ENCODE results near the gene NCDN.

Gene NCDN

DNA sequence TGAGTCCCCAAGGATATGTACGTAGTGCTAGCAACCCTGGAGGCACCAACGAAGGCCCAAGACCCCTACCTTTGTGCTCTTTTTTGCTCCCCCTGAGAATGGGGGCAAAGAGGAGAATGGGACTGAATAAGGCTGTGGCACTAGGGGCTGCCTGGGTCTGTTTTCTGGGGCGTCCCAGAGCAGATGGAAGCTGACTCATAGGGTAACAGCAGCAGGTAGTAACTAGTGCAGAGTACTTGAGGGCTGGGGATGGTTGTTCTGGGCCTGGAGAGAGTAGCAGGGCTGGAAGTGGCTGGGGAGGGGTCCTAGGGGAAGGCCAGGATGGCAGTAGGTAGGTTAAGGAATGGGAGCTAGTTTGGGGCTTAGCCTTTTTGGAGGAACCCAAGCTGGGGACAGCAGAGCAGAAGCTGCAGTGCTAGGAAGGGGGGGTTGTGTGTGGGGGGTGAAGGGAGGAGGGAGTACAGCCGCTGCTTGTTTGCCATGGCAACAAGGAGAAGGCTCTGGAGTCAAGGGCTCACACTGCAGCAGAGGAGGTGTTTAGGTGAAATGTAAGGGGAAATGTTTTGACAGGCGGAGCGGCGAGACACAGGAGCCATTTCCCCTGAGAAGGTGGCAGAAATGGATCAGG lies 1.8 kb downstream of the NCDN start:
- H3K27me3 ChIP-seq (ENCODE audit: control insufficient read depth in 3 of 3, insufficient read depth in 3 of 3, low read depth in 1 of 3, low read length in 3 of 3) = no peaks in the 10 kb centered on the region
- H3K4me2 ChIP-seq (ENCODE audit: insufficient read depth, low read length, poor library complexity, severe bottlenecking) = no peak overlapping the region
- no peak overlapping the region for H3K14ac ChIP-seq (ENCODE audit: low read length)
- H2BK5ac ChIP-seq (ENCODE audit: low read length) = no peak overlapping the region
- no peak overlapping the region for H2AK5ac ChIP-seq (ENCODE audit: low read depth, low read length)
- H3K9me3 ChIP-seq (replicated peaks in 1 of 2; ENCODE audit: control insufficient read depth in 2 of 2, insufficient read depth in 1 of 2, low read depth in 1 of 2, low read length in 2 of 2) = no peaks in the 10 kb centered on the region
- peaks cover 18 to 43% of the 10 kb centered on the region in 2 donors for H3K36me3 ChIP-seq (replicated peaks in 1 of 2; ENCODE audit: control insufficient read depth in 2 of 2, insufficient read depth in 2 of 2, low read length in 2 of 2)
- H3K9ac ChIP-seq (ENCODE audit: low read depth, low read length, poor library complexity) = no peak overlapping the region
- DNase-seq (ENCODE audit: low spot score) = no peak
- no peak overlapping the region for H3K4ac ChIP-seq (ENCODE audit: low read length)
- H3K18ac ChIP-seq (ENCODE audit: low read length) = no peak overlapping the region
- H4K91ac ChIP-seq (ENCODE audit: low read depth, low read length, poor library complexity) = no peak overlapping the region
- H4K8ac ChIP-seq (ENCODE audit: low read depth, low read length) = no peak overlapping the region
- no CpG with 5 or more reads among the region's 7 CpGs for WGBS, 2 donors (ENCODE audit: extremely low coverage in 2 of 2, insufficient read length in 2 of 2, insufficient replicate concordance in 1 of 2)
- no peak overlapping the region for H2BK15ac ChIP-seq (ENCODE audit: low read length)
- H3K4me1 ChIP-seq (ENCODE audit: control insufficient read depth in 2 of 2, insufficient read depth in 1 of 2, low read depth in 1 of 2, low read length in 2 of 2) = peaks cover 11 to 27% of the 10 kb centered on the region in 2 donors
- H3K4me3 ChIP-seq (ENCODE audit: low read length in 2 of 2) = no peak overlapping the region
- peaks cover 5% of the 10 kb centered on the region for H3K79me1 ChIP-seq (ENCODE audit: low read depth, low read length)
- H3K27ac ChIP-seq (replicated peaks; ENCODE audit: low read length) = no peak overlapping the region
- no peak overlapping the region for H2BK120ac ChIP-seq (ENCODE audit: low read depth, low read length)
- no peak overlapping the region for H2BK12ac ChIP-seq (ENCODE audit: low read length)
- no peak overlapping the region for H2AFZ ChIP-seq (ENCODE audit: low read length)
- no peak overlapping the region for H3K23ac ChIP-seq (ENCODE audit: low read depth, low read length, poor library complexity)

DNA sequence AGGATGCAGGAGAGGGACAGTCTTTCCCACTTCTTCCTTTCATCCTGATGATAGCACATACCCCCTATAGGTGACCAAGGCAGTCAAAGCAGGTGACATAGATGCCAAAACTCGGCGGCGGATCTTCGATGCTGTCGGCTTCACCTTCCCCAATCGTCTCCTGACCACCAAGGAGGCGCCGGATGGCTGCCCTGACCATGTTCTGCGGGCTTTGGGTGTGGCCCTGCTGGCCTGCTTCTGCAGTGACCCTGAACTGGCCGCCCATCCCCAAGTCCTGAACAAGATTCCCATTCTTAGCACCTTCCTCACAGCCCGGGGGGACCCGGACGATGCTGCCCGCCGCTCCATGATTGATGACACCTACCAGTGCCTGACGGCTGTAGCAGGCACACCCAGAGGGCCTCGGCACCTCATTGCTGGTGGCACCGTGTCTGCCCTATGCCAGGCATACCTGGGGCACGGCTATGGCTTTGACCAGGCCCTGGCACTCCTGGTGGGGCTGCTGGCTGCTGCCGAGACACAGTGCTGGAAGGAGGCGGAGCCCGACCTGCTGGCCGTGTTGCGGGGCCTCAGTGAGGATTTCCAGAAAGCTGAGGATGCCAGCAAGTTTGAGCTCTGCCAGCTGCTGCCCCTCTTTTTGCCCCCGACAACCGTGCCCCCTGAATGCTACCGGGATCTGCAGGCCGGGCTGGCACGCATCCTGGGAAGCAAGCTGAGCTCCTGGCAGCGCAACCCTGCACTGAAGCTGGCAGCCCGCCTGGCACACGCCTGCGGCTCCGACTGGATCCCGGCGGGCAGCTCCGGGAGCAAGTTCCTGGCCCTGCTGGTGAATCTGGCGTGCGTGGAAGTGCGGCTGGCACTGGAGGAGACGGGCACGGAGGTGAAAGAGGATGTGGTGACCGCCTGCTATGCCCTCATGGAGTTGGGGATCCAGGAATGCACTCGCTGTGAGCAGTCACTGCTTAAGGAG lies 2.9 kb downstream of the NCDN start:
- no peak overlapping the region for H4K91ac ChIP-seq (ENCODE audit: low read depth, low read length, poor library complexity)
- H3K23ac ChIP-seq (ENCODE audit: low read depth, low read length, poor library complexity) = peak overlapping the region; percentile 12
- H4K8ac ChIP-seq (ENCODE audit: low read depth, low read length) = no peak overlapping the region
- H2AK5ac ChIP-seq (ENCODE audit: low read depth, low read length) = no peak overlapping the region
- H2AFZ ChIP-seq (ENCODE audit: low read length) = no peak overlapping the region
- H2BK5ac ChIP-seq (ENCODE audit: low read length) = no peak overlapping the region
- H2BK15ac ChIP-seq (ENCODE audit: low read length) = no peak overlapping the region
- peaks cover 11 to 22% of the 10 kb centered on the region in 2 donors for H3K4me1 ChIP-seq (ENCODE audit: control insufficient read depth in 2 of 2, insufficient read depth in 1 of 2, low read depth in 1 of 2, low read length in 2 of 2)
- H3K36me3 ChIP-seq (replicated peaks in 1 of 2; ENCODE audit: control insufficient read depth in 2 of 2, insufficient read depth in 2 of 2, low read length in 2 of 2) = peaks cover 21 to 49% of the 10 kb centered on the region in 2 donors
- H3K27me3 ChIP-seq (ENCODE audit: control insufficient read depth in 3 of 3, insufficient read depth in 3 of 3, low read depth in 1 of 3, low read length in 3 of 3) = no peaks in the 10 kb centered on the region
- no peak overlapping the region for H3K18ac ChIP-seq (ENCODE audit: low read length)
- H3K9me3 ChIP-seq (replicated peaks in 1 of 2; ENCODE audit: control insufficient read depth in 2 of 2, insufficient read depth in 1 of 2, low read depth in 1 of 2, low read length in 2 of 2) = no peaks in the 10 kb centered on the region
- H3K4me2 ChIP-seq (ENCODE audit: insufficient read depth, low read length, poor library complexity, severe bottlenecking) = peak overlapping the region; percentile 3
- no CpG with 5 or more reads among the region's 44 CpGs for WGBS, 2 donors (ENCODE audit: extremely low coverage in 2 of 2, insufficient read length in 2 of 2, insufficient replicate concordance in 1 of 2)
- H3K4me3 ChIP-seq (ENCODE audit: low read length in 2 of 2) = no peak overlapping the region
- H3K9ac ChIP-seq (ENCODE audit: low read depth, low read length, poor library complexity) = no peak overlapping the region
- H3K14ac ChIP-seq (ENCODE audit: low read length) = no peak overlapping the region
- no peak overlapping the region for H2BK120ac ChIP-seq (ENCODE audit: low read depth, low read length)
- no peak overlapping the region for H3K4ac ChIP-seq (ENCODE audit: low read length)
- H3K27ac ChIP-seq (replicated peaks; ENCODE audit: low read length) = no peak overlapping the region
- no peak for DNase-seq (ENCODE audit: low spot score)
- no peak overlapping the region for H2BK12ac ChIP-seq (ENCODE audit: low read length)
- H3K79me1 ChIP-seq (ENCODE audit: low read depth, low read length) = peaks cover 2% of the 10 kb centered on the region

DNA sequence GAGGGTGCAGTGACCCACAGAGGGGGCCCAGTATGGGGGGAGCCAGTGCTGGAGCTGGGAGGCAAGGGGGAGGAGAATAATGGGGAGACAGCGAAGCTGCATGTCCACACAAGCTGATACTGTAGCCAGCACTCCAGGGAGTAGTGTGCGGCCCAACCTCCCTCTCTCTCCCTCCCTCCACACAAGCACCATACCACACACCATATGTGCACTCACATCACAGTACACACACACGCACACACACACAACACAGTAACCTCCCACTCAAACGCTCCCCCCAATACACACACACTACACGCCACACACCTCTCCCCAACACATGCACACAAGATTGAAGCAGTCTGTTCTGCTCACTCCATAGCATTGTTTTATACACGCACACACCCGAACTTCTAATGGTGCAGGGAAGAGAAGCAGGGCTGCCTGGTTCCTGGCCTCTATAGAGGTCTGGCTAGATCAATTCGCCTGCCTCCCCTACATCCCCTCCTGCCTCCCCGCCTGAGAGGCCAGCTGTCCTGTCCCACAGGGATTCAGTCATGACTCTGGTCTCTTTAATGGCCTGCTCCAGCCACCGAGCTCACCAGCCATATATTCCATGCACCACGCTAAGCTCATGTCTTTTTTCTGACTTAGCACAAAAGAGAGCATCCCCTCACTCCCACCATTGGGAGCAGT lies 3.8 kb downstream of the NCDN start:
- no peak overlapping the region for H2BK5ac ChIP-seq (ENCODE audit: low read length)
- H3K4me1 ChIP-seq (ENCODE audit: control insufficient read depth in 2 of 2, insufficient read depth in 1 of 2, low read depth in 1 of 2, low read length in 2 of 2) = peaks cover 10 to 13% of the 10 kb centered on the region in 2 donors
- H2BK15ac ChIP-seq (ENCODE audit: low read length) = no peak overlapping the region
- no peak overlapping the region for H3K18ac ChIP-seq (ENCODE audit: low read length)
- no peak overlapping the region for H3K14ac ChIP-seq (ENCODE audit: low read length)
- no peak overlapping the region for H3K4me3 ChIP-seq (ENCODE audit: low read length in 2 of 2)
- WGBS, 2 donors (ENCODE audit: extremely low coverage in 2 of 2, insufficient read length in 2 of 2, insufficient replicate concordance in 1 of 2) = 100% methylated on average over 1 to 2 of the region's 11 CpGs
- H2AFZ ChIP-seq (ENCODE audit: low read length) = no peak overlapping the region
- H3K9me3 ChIP-seq (replicated peaks in 1 of 2; ENCODE audit: control insufficient read depth in 2 of 2, insufficient read depth in 1 of 2, low read depth in 1 of 2, low read length in 2 of 2) = no peaks in the 10 kb centered on the region
- no peak overlapping the region for H3K4ac ChIP-seq (ENCODE audit: low read length)
- no peak overlapping the region for H3K23ac ChIP-seq (ENCODE audit: low read depth, low read length, poor library complexity)
- H3K4me2 ChIP-seq (ENCODE audit: insufficient read depth, low read length, poor library complexity, severe bottlenecking) = peak overlapping the region; percentile 3
- H3K27ac ChIP-seq (replicated peaks; ENCODE audit: low read length) = no peak overlapping the region
- no peak overlapping the region for H2AK5ac ChIP-seq (ENCODE audit: low read depth, low read length)
- H4K91ac ChIP-seq (ENCODE audit: low read depth, low read length, poor library complexity) = no peak overlapping the region
- H3K79me1 ChIP-seq (ENCODE audit: low read depth, low read length) = peaks cover 2% of the 10 kb centered on the region
- no peak for DNase-seq (ENCODE audit: low spot score)
- no peak overlapping the region for H2BK120ac ChIP-seq (ENCODE audit: low read depth, low read length)
- peaks cover 21 to 52% of the 10 kb centered on the region in 2 donors for H3K36me3 ChIP-seq (replicated peaks in 1 of 2; ENCODE audit: control insufficient read depth in 2 of 2, insufficient read depth in 2 of 2, low read length in 2 of 2)
- H2BK12ac ChIP-seq (ENCODE audit: low read length) = no peak overlapping the region
- H3K27me3 ChIP-seq (ENCODE audit: control insufficient read depth in 3 of 3, insufficient read depth in 3 of 3, low read depth in 1 of 3, low read length in 3 of 3) = no peaks in the 10 kb centered on the region
- peak overlapping the region; percentile 8 for H4K8ac ChIP-seq (ENCODE audit: low read depth, low read length)
- no peak overlapping the region for H3K9ac ChIP-seq (ENCODE audit: low read depth, low read length, poor library complexity)
